ENCODE results near the gene PDZRN4.

The PDZRN4 gene

DNA sequence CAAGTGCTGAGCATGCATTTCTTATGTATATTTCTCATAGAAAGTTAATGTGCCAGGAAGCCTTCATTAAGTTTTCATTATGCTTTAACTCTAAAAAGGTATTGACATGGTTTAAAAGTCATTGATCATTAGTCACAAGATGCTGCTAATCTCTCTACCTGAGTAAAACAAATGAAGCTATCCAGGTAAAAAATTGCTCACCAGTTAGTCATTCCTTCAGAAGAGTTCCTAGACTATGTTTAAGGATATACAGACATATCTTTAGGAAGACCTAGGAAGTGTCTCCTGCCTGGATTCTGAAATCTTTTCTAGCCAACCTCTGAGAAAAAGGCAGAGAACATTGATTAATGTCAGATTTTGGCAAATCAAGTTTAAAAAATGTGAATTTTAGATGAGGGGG, 274.2 kb downstream of the PDZRN4 start:
- no peak for DNase-seq

DNA sequence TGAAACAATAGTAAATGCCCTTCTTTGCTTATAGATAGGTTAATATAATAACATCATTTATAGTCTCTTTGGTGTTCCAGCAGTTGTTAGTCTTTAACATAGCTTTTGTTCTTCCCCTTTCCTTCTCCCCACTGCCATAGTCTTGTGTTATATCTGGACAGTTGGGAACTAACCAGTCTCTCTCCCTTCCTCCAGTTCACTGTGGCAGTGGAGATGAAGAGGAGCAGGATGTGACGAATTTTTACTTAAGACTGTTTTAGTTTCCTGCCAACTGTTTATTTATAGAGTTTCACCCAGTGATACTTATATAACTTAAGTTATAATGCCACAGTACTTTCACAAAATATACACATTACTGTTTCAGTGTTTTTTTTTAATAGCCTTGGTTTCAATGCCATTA, 277.4 kb downstream of the PDZRN4 start:
- DNase-seq = no peak

DNA sequence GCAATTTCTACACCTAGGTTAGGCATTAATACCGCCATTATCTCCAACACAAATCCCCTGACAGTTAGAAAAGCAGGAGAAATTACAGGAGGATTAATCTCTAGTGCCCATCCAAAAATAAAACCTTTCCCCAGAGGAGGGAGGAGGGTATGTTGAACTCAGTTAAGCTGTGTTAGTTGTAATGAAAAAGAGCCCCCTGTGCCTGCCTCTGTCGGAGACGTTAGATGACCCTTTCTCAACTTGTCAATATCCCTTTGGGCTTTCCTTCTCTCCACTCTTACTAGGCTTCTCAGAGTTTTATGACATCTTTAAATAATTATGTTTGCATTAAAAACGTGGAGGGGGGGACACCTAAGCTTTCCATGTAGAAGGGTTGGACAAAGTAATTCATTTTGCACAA, 278.2 kb downstream of the PDZRN4 start:
- no peak for DNase-seq

DNA sequence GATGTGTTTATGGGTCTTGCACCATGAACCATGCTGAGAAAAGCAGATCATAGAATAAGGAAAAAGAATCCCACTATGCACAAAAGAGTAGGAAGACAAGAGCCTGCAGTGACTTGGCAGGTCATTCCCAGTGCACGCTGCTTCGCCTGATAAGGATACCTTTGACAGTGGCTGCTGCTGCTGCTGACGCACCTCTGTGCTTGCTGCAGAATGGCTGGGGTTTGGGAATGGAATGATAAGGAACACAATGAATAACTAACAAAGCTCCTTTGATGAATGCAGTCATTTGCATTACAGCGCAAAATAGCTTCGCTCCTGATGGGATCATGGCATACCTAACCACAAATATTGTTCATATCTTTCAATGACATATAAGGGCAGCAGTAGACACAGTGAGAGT, 278.7 kb downstream of the PDZRN4 start:
- DNase-seq = no peak

DNA sequence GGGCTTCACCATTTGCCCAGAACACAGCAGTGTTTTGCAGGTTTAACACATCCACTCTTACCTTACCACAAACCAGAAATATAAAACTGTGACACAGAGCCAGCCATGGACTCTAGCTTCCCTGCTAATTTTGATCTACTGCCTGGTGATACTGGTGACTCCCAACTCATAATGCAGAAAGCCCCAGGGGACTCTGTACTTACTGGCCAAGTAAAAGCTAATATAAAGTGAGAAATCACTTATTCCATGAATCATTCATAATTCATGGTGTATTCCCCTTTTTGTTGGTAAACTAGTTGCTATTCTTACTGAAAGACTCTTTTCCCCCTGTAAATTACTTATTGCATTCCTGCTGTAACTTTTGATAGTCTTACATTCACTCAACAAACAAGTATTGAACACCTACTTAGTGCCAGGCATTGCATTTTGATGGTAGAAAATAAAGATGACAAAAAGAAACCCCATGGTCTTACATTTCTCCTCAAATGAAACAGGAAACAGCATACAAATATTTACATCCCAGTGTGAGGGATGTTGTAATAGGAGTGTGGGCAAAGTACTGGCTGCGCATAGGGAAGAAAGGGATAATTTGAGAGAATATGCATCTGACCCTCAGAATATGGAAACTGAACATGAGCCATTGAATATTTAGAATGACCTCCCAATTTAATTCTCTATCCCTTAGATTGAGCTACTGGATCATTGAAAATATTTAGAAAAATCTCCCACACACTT, 279.6 kb downstream of the PDZRN4 start:
- no peak for DNase-seq

DNA sequence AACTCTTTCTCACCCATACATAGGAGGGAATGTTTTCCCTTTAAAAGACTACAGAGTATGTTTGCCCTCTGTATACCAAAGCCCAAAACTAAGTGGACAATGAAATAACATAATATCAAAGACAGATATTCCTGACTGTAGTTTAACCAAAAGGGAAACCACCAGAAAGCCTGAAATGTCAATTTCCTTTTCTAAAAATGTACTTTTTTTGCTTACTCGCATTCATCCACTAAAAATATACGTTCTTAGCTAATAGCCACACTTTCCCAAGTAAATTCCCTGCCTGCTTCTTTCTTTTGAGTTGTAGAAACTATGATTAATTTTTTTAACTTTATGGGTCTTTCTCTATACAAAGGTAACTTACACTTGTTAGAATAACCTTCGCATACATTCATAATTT, 280.2 kb downstream of the PDZRN4 start:
- DNase-seq = no peak

DNA sequence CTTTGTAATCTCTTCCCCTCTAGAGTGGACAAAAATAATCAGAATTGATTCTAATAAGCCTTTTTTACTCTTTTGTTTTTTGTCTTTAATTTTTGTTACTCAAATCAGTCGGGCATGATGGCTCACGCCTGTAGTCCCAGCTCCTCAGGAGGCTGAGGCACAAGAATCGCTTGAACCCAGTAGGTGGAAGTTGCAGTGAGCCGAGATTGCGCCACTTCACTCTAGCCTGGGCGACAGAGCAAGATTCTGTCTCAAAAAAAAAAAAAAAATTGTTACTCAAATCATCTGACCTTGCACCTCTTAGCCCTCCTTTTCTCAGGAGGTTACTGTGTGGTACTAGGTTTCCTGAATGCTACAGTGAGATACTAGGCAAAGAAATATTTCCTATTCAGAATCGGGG, 280.6 kb downstream of the PDZRN4 start:
- no peak for DNase-seq

DNA sequence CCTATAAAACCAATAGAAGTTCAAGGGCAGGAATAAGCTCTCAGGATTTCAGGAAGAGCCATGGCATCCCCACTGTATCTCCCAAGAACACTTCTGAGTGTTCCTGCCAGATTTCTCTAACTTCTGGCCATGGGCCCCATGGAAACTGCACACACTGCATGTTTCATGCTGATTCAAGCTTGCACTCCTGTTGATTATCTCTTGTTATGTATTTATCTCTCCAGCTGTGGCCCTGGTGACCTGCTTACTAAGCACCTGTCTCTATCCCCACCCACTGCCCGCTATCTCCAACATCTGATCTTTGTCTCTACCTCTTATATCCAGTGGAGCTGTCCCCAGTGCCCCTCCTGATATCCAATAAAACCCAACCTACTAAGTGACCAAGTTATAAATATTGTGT, 285.3 kb downstream of the PDZRN4 start:
- no peak for DNase-seq

DNA sequence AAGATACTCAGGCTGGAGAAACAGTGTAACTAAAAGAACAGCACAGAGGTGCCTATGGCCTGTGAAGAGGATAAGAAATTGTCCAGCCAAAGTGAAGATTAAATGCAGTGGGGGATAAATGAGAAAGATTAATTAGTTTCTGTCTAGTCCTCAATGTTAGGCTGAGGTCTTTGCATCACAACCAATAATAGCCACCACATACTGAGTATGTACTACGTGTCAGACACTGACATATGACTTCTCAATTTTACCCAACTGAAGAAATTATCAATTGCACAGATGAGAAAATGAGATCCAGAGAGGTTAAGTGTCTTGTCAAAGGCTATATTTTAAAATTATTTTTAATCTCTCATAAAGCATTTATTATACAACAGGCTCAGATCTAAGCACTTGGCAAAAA, 285.9 kb downstream of the PDZRN4 start:
- no peak for DNase-seq

DNA sequence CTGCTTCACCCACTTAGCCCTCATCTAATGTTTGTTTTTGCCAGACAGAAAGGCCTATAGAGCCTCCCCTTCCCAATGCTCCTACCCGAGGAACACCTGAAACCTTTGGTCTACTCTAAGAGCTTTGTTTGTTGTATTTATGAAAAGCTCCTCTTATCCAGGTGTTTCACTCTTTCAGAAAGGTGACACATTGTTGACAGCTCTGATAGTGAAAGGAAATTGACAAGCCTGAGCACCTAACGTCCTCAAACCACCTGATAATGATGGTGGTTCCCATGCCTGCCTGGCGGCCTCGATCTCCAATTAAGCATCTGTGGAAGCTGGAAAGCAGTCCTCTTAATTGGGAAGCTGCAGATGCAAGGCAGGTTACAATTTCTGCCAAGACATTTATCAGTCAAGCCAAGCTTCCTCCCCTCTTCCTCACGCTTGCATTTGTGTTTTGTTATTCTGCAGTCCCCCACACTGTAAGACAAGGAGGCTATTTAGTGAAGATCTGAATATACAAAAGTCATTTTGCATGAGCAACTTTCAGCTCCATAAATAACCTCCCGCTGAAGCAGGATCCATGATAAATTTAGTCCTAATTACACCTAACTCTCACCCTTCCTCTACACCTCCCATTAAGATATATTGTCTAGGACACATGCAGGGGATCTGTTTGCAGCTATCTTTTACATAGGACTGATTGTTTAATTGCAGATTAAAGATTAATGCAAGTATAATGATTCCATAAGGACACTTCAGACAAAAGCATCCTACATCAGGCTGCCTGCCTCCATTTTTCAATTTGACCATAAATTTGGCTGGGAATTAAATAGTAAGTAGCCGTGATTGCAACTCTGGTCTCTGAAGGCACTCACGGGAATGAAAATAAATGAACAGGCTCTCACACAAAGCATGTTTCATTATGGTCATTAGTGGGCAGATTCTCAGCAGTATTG, 288.6 kb downstream of the PDZRN4 start:
- DNase-seq = peak in 1 of 2 experiments; percentile 56

DNA sequence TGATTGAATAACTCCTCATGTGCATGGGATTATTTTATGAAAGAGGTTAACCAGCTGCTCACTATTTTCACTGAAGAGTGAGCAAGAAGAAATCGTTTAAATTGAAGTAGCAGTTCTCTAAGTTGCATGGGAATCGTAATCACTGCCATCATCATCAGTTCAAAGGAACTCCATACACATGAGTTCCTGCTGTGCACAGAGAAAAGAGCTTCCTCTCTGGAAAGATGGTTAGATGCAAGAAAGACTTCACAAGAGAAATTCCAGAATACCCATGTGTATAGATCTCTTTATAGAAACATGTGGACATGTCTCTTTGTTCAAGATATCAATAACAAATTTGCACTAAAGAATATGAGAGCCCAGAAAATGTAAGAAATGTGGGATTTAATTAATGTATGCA, 291.3 kb downstream of the PDZRN4 start:
- DNase-seq = no peak

DNA sequence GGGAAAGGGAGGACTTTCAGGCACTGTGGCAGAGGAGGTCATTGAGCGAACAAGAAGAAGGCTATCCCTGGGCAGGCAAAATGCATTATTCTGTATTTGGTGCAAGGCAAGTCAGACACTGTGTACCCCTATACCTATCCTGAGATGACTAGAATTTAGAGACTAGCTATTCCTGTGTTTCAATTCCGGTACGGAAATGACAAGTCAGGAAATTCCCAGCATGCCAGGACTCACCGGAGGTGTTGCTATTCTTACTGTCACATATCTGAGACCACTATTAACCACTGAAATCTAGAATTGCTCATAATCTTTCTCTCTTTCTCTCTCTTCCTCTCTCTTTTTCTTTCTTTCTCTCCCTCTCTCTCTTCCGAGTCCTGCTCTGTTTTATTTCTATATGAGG, 297.1 kb downstream of the PDZRN4 start:
- no peak for DNase-seq

DNA sequence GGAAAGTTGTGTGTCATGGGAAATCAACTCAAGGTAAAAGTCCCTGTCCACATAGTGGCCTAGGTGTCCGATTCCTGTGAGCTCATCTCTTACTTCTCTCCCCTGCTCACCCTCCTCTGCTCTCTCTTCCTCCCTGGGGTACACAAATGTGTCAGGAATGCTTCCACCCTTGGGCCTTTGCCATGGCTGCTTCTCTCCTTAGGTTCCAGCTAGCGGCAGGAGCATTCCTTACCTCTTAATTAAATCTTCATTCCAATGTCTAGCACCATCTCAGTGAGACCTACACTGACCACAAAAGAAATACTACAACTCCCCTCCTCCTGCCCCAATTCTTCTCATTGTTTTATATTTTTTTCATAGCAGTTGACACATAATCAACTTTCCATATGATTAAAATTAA, 298.6 kb downstream of the PDZRN4 start:
- no peak for DNase-seq

DNA sequence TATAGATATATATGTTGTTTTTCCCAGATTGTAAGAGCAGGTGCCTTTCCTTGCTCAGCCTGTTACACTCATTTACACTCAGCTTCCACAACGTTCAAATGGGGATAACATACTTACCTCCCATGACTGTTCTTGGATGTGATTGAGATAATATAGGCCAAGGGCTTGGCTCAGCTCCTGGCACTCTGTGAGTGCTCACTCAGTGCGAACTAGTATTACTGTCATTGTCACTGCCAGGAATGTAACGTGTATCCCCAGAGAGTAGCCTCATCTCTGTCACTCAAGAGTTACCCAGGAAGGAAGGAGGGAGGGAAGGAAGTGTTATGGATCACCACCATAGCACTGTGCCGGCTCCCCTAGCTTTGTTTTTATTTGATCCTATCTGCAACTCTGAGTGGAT, 307.9 kb downstream of the PDZRN4 start:
- no peak for DNase-seq

DNA sequence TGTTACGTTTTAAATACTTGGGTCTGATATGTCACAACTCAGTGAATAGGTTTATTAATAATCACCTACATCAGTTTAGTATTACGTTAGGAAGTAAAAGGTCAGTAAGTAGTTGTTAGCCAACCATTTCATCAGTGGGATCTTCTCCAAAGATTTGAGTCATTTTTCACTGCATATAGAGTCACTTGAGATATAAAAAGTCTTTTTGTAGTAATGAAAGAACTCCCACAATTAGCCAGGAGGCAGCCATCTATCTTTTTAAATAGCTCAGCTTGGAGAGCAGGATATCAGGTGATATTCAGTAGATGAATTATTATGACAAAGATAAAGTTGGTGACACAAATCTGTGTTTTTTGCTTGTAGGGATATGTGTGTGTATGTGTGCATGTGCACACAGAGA, 309.3 kb downstream of the PDZRN4 start:
- no peak for DNase-seq

DNA sequence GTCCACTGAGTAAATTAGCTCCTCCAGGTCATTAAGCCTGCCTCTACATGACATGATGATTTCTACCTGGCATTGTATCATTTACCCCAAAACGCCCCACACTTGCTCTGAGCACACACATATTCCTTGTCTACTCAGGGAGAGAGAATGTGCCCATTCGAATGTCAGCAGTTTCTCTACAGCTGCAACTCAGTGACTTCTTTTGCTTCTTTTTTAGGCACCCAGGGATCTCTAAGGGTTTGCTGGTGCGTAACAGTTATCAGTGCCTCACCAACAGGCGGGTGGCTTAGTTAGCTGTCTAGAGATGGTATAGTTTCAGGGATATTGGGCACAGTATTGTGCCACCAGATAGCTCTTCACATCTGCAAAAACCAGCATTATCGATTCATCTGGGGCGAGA, 316.9 kb downstream of the PDZRN4 start:
- DNase-seq = no peak

DNA sequence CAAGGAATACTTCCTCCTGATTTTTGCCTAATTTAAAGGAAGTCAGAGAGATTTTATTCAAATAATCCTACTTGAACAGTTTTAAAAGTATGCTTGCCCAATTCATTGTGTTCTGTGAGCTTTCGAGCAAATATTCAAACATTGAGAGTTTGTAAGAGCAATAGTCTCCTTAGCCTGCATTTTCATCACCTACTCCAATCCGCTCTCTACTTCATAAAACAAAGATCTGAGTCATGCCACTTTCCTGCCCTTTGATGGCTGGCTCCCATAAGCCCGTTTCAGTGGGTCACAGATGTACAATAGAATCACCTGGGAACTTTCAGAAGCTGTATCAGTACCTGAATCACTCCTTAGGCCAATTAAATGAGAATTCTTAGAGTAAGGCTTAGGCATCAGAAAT, 319.2 kb downstream of the PDZRN4 start:
- no peak for DNase-seq

DNA sequence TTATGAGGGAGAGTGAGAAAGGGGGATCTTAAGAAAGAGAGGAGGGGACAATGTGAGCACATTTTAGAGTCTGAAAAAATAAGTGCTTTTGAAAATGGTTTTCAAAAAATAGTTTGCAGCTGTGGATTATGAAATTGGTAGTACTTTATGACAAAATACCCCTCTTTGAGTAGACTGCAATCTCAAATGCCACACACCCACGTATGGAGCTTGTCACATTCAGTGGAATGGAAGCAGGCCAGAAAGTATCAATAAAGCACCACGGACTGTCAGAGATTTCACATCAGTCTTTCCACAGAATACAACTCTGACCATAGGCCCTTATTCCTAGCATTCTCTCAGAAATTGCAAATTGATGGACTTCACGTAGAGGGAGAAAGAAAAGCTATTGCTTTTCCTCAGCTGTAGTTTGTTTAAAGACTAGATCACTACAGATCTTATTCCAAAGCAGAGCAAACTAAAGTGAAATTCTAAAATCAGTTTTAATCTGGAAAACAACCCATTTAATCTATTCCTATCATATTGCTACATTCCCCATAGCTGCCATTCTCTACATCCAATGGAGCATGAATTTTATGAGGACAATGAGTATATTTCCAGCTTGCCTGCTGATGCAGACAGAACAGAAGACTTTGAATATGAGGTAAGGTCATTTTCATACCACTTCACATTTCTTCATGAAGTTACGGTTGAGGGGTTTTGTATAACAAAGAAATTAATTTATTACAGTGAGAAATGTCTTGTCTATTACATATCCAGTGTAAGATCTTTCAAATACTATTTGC, 321.3 kb downstream of the PDZRN4 start:
- DNase-seq = no peak

DNA sequence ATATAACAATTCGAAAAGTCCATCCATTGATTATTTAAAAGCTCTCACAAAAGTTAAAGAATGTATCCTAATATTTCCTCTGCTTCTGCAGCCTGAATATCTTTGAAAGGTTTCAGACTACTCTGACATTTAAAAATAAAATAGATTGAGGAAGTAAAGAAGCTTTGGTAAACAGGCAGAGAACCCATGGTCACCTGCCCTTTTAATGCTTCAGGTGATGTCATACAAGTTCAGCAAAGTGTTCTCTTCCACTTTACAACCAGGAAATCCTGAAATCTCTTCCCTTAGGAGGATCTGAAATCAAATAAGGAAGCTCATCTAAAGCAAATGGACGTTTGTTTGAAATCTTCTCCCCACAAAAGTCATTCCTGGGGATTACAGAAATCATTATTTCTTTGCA, 322.4 kb downstream of the PDZRN4 start:
- DNase-seq = no peak

DNA sequence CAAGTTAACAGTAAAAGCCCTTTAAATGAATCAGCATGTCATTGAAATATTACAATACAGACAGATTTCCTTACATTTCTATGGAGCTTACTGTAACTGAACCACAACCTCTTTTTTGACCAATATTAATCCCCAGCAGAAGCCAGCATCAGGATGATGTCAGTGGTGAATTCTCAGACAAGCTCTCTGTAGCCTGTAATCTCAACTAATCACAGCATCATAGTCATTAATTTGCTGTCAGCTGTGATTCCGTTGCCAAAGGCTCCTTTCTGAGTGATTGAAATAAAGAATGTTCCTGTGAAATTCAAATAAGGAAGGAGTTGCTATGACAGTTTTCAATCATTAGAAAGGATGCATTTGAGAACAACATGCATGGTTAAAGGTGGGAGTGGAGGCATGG, 323.1 kb downstream of the PDZRN4 start:
- DNase-seq = no peak

DNA sequence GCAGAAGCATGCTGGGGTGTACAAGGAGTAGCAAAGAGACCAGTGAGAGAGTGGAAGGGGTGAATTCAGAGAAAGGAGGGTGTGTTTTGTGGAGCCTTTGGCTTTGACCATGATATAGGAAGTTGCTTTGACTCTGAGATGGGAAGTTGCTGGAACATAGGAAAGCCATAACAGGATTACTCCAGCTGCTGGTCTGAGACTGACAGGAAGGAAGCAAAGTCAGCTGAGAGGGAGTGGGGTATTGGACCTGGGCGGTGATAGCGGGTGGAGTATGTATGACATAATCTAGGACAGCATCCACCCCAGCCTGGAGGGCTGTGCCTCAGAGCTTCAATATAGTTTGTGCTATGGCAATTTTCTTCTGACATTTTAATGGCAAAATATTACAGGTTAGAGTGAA, 324.4 kb downstream of the PDZRN4 start:
- DNase-seq = no peak

DNA sequence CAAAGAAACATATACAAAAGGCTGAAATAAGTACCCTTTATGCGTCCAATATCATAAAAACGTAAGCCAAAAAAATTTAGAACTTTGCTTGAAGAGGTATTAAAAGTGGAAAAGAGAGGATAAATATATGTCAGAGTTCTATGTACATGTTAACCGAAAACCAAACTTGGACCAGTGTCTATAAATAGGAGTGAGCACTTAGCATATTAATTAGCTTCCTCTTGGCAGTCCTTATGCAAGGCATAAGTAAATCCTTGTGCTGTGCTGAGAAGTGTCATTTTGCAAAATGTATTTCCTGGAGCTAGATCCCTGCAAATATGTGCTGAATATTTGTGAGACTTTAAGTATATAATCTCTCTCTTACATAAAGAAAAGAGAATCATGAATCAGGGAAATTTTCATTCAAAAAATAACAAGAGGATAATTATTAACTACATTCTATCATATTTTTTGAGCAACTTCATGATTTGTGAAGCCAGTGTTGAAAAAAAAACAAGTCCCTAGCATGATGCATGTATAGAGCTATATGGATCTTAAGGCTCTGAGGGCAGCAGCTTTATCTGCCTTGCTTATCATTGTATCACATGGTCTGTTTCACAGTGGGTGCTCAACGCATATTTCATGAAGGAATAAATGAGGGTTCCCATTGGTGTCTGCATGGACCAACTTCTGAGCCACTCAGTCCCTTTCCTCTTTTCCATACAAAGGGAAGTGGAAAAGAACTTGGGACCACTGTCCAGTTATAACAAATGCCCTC, 326.1 kb downstream of the PDZRN4 start:
- no peak for DNase-seq

DNA sequence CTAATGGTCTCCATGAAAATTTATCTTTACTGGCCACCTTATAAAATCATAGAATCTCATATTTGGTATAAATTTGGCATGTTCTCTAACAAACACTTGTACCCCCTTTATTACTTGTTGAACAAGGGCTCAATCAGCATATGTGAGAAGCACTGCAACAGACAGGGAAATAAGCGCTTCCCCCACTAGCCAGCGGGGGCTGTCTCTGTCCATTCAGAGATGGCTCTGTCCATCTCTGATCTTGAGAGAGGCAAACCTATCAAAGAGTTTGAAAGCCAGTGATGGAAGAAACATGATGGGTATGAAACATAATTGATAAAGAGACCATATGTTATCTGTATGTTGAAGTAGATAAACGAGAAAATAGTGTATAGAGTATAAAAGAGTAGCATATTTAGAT, 326.8 kb downstream of the PDZRN4 start:
- no peak for DNase-seq

Measured in NCI-H2081 (cell line).